GM18499 (cell line): Measurements from ENCODE around the gene RPS6KA2.
"Not testable (repeated sequence)": the region's sequence is repeated elsewhere in the genome, so short reads cannot be mapped to it uniquely, and the experiment has no call there.

ENCODE experiments used
- ATAC-seq: cut with Tn5 transposase; IDR thresholded peaks from one replicate; pipeline ENCODE4 v1.9.1; 2021; ENCODE audit warnings: moderate number of reproducible peaks; ENCODE audit not compliant: insufficient read depth, unreplicated experiment

RPS6KA2 gene

GRCh38 chr6:166415833-166416347 is 211.2 kb downstream of the RPS6KA2 start:
- no peak for ATAC-seq

- ATAC-seq: no peak
Measured at GRCh38 chr6:166415306-166415705, 211.7 kb downstream of the RPS6KA2 start.

- no peak for ATAC-seq
Measured at GRCh38 chr6:166413491-166413951, 213.5 kb downstream of the RPS6KA2 start.

GRCh38 chr6:166412911-166413384 is 214.1 kb downstream of the RPS6KA2 start:
- no peak for ATAC-seq

GRCh38 chr6:166412156-166412910 is 214.7 kb downstream of the RPS6KA2 start:
- no peak for ATAC-seq

- no peak for ATAC-seq
Measured at GRCh38 chr6:166411721-166412151, 215.3 kb downstream of the RPS6KA2 start.

- no peak for ATAC-seq
Measured at GRCh38 chr6:166411271-166411670, 215.8 kb downstream of the RPS6KA2 start.

- no peak for ATAC-seq
Measured at GRCh38 chr6:166410426-166410935, 216.6 kb downstream of the RPS6KA2 start.

- no peak for ATAC-seq
Measured at GRCh38 chr6:166408936-166409755, 217.9 kb downstream of the RPS6KA2 start.

- ATAC-seq: no peak
Measured at GRCh38 chr6:166406197-166406596, 220.9 kb downstream of the RPS6KA2 start.

- no peak for ATAC-seq
Measured at GRCh38 chr6:166405386-166405785, 221.7 kb downstream of the RPS6KA2 start.

GRCh38 chr6:166402582-166403277 is 224.3 kb downstream of the RPS6KA2 start:
- ATAC-seq: no peak

GRCh38 chr6:166400649-166401250 is 226.3 kb downstream of the RPS6KA2 start:
- ATAC-seq: not testable (repeated sequence)

GRCh38 chr6:166400181-166400580 is 226.9 kb downstream of the RPS6KA2 start:
- no peak for ATAC-seq

- ATAC-seq: no peak
Measured at GRCh38 chr6:166398348-166398747, 228.7 kb downstream of the RPS6KA2 start.

- ATAC-seq: no peak
Measured at GRCh38 chr6:166397849-166398248, 229.2 kb downstream of the RPS6KA2 start.

- no peak for ATAC-seq
Measured at GRCh38 chr6:166395778-166396177, 231.3 kb downstream of the RPS6KA2 start.

- ATAC-seq: no peak
Measured at GRCh38 chr6:166395351-166395750, 231.7 kb downstream of the RPS6KA2 start.

- ATAC-seq: no peak
Measured at GRCh38 chr6:166394036-166394892, 232.8 kb downstream of the RPS6KA2 start.
